GM10248 (cell line): ENCODE measurements around the gene PDZD4.

ENCODE experiments used
- CTCF ChIA-PET: fragments of 300-600 bp; sonication (Branson Sonifier 250); formaldehyde crosslinking; extraction: SDS; loops from one replicate; lab custom pipeline; 2021; ENCODE audit warnings: antibody characterized with exemption; lab: Yijun Ruan, JAX
- POLR2A ChIA-PET: fragments of 350-650 bp; sonication (Branson Sonifier 250); formaldehyde crosslinking; extraction: SDS; loops from one replicate; lab custom pipeline; 2020; ENCODE audit warnings: antibody characterized with exemption; lab: Yijun Ruan, JAX
- DNase-seq: peaks from one replicate; pipeline ENCODE4 v3.0.0; 2012; ENCODE audit errors: extremely low spot score
- TF ChIP-seq, protein P1 (sequence below): IDR thresholded peaks from 2 replicates; pipeline ENCODE4 v1.5.1; 2012; ENCODE audit warnings: mild to moderate bottlenecking, low read depth; ENCODE audit errors: extremely low read depth, missing control alignments, control extremely low read depth

The PDZD4 gene

DNA sequence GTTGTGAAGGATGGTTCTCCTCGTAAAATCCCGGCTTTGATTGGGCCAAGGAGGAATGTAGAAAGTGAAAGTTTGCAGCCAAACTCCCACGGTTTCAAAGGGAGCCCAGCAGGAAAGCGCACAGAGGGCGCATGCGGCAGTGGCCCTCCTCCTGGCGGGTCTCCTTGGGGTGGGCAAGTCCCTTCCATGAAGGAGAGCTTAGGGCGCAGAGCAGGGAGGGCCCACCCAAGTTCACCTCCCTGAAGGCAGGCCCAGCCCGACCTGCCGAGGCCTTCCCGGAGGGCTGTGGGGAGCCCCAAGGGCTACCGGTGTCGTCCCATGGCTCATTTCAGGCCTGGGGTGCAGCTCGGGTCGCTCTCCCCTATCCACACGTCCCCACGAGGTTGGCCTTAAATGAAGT lies 2.0 kb downstream of the PDZD4 start:
- ChIA-PET POLR2A (no interaction called here), CTCF (no interaction called here)
- DNase-seq, result peak; percentile 15
- TF ChIP-seq, protein P1, sequence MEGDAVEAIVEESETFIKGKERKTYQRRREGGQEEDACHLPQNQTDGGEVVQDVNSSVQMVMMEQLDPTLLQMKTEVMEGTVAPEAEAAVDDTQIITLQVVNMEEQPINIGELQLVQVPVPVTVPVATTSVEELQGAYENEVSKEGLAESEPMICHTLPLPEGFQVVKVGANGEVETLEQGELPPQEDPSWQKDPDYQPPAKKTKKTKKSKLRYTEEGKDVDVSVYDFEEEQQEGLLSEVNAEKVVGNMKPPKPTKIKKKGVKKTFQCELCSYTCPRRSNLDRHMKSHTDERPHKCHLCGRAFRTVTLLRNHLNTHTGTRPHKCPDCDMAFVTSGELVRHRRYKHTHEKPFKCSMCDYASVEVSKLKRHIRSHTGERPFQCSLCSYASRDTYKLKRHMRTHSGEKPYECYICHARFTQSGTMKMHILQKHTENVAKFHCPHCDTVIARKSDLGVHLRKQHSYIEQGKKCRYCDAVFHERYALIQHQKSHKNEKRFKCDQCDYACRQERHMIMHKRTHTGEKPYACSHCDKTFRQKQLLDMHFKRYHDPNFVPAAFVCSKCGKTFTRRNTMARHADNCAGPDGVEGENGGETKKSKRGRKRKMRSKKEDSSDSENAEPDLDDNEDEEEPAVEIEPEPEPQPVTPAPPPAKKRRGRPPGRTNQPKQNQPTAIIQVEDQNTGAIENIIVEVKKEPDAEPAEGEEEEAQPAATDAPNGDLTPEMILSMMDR, result no peak

DNA sequence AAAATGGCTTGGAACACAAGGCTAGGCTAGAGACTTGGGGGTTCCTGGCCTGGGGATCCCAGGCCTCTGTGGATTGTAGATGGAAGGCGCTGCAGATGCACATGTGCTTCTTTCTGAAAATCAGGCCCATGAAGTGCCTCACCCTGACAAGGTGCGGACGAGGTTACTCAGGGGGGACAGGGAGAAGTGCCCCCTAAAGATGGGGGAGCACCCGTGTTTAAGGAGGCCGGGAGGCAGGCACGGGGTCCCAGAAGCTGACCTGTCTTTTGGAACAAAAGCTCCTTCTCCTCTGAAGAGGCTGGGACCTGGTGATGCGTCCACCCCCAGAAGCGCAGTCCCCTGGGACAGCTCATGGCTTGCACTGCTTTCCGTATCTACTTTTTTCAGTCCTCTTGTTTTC lies 2.4 kb downstream of the PDZD4 start:
- TF ChIP-seq, protein P1, result no peak
- DNase-seq, result no peak
- ChIA-PET POLR2A (no interaction called here), CTCF (no interaction called here)

DNA sequence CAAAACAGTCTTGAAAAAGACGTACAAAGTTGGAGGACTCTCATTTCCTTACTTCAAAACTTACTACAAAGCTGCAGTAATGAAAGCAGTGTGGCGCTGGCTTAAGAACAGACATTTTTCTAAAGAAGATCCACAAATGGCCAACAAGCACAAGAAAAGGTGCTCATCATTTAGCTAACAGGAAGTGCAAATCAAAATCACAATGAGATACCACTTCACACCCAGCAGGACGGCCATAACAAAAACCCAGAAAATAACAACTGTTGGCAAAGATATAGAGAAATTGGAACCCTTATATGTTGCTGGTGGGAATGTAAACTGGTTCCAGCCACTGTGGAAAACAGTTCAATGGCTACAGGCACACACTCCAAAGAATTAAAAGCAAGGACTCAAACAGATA lies 3.3 kb downstream of the PDZD4 start:
- TF ChIP-seq, protein P1, result no peak
- DNase-seq, result no peak
- ChIA-PET CTCF (no interaction called here), POLR2A (no interaction called here)

DNA sequence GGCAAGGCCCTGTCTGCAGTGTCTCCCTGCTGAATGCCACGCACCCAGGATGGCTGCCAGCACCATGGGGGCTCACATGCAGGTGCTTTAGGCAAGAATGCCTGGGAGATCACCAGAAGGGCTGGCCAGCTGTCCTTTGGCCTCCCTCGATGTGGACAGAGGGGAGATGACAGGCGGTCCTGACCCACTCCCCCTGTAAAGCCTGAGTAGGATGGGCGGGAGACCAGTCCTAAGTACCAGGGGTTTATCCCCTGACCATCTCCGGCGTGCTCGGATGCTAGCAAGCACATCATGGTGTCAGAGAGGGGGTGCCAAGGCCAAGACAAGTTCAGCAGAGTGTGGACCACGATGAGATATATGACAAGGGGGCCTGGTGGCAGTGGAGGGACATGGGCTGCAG lies 5.3 kb downstream of the PDZD4 start:
- TF ChIP-seq, protein P1, result no peak
- ChIA-PET CTCF (no interaction called here), POLR2A (no interaction called here)
- no peak for DNase-seq

DNA sequence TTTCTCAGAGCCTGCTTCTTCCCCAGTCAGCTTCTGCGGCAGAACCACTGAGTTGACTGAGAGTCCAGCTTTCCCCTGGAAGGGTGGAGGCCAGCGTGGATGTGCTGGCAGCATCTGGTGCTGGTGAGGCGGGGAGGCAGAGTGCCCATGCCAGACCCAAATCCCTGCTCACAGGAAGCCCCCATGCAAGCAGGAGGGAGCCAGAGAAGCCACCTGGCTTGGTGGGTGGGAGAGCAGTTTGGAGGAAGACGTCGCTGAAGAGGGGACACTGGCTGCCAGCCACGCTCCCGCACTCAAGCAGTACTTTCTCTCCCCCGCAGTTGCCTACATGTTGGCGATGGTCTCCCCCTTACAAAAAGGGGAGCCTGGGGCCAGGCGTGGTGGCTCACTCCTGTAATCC lies 6.0 kb downstream of the PDZD4 start:
- DNase-seq, result no peak
- ChIA-PET CTCF (no interaction called here), POLR2A (no interaction called here)
- TF ChIP-seq, protein P1, result no peak

DNA sequence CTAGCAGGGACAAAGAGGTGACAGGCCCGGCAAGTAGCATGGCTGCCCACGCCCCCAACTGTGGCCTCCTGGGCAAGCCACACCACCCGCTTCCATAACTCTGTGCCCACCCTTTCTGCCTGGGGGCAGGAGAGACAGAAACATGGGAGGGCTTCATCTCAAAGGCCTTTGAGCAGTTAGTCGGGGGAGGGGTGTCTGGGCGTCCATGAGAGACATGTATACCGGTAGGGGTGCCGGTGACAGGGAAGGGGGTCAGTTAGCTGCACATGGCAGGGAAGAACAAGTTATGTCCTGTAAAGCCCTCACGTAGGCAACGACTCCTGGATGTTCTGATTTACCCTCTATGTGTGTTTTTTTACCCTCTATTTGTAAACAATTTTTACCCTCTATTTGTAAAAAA lies 9.3 kb downstream of the PDZD4 start:
- TF ChIP-seq, protein P1, result no peak
- POLR2A ChIA-PET, result no interaction called here
- CTCF ChIA-PET, result no interaction called here
- no peak for DNase-seq

DNA sequence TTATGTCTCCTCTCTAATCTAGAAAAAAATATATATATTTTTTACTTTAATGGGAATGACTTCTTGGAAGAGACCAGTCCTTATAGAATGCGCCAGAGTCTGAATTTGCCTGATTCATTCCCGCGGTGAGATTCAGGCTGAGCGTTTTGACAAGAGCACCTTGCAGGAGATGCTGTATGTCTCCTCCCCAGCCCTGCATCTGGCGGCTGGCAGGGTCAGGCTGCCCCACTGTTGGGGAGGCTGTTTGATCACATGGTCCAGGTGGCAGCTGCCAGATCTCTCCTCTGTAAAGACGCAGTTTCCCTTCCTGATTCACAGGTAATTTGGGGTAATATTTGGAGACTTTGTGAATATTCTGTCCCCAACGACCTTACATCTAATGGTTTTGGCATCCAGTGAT lies 9.7 kb downstream of the PDZD4 start:
- CTCF ChIA-PET, result no interaction called here
- TF ChIP-seq, protein P1, result no peak
- no peak for DNase-seq
- POLR2A ChIA-PET, result no interaction called here
